Calu3 (cell line): ENCODE data around the gene SERINC5. TPM values are rescaled to one million over a fixed set of nuclear protein-coding genes. Genes with fewer than 3 reads are reported as not detected.

Experiments used
- BruUV-seq: library from RNA; stranded (reverse); fragments of 400-500 nt; replicated peaks from 2 replicates; lab custom pipeline; 2021; lab: Mats Ljungman, UMichigan
- CTCF ChIA-PET: fragments of 300-600 bp; sonication (Branson Sonifier 250); formaldehyde crosslinking; loops from one replicate; lab custom pipeline; 2022; ENCODE audit warnings: antibody characterized with exemption; lab: Charles Lee
- DNase-seq: peaks from one replicate; pipeline ENCODE4 v3.0.0; 2022
- H3K27ac Mint-ChIP-seq: one replicate; pipeline ENCODE4 v1.8.0; 2022; ENCODE audit warnings: mixed read lengths; ENCODE audit not compliant: unreplicated experiment
- H3K27me3 Mint-ChIP-seq: one replicate; pipeline ENCODE4 v1.8.0; 2022; ENCODE audit warnings: mixed read lengths; ENCODE audit not compliant: unreplicated experiment
- H3K36me3 Mint-ChIP-seq: one replicate; pipeline ENCODE4 v1.8.0; 2022; ENCODE audit warnings: mild to moderate bottlenecking, moderate library complexity, mixed read lengths; ENCODE audit not compliant: insufficient read depth, unreplicated experiment
- H3K4me1 Mint-ChIP-seq: one replicate; pipeline ENCODE4 v1.8.0; 2022; ENCODE audit warnings: mild to moderate bottlenecking, low read depth, mixed read lengths; ENCODE audit not compliant: unreplicated experiment
- H3K4me3 Mint-ChIP-seq: one replicate; pipeline ENCODE4 v1.8.0; 2022; ENCODE audit warnings: mild to moderate bottlenecking, low read depth, moderate library complexity, mixed read lengths; ENCODE audit not compliant: unreplicated experiment
- H3K9me3 Mint-ChIP-seq: one replicate; pipeline ENCODE4 v1.8.0; 2022; ENCODE audit warnings: low read depth, mixed read lengths; ENCODE audit not compliant: unreplicated experiment
- intact Hi-C: fragments of 100-400 bp; cut with micrococcal nuclease; formaldehyde crosslinking; loops from one replicate; pipeline ENCODE4 v1.10.0; 2022; ENCODE audit not compliant: unreplicated experiment
- total RNA-seq: library from RNA; stranded (reverse); gene quantifications from 2 replicates; pipeline ENCODE4 v1.2.3, GENCODE V29; 2022
- TF ChIP-seq, protein P1 (sequence below): fragments of 200-600 bp; IDR thresholded peaks from one replicate; pipeline ENCODE4 v1.8.0; 2022; ENCODE audit warnings: antibody characterized with exemption; ENCODE audit not compliant: unreplicated experiment

The SERINC5 gene
- total RNA-seq, 1 experiment from 2014 or later: 47.0 TPM

DNA sequence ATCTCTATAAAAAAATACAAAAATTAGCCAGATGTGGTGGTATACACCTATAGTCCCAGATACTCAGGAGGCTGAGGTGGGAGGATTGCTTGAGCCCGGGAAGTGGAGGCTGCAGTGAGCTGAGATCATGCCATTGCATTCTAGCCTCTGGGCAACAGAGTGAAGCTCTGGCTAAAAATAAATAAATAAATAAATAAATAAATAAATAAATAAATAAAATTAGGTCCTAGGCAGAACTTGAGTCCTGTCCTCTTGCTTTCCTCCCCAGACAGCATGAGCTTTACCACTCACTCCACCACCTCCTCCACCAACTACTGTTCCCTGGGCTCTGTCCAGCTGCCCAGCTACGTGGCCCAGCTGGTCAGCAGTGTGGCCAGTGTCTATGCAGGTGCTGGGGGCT, 32.3 kb upstream of the SERINC5 start:
- no TSS peak for BruUV-seq
- H3K36me3 Mint-ChIP-seq: no peaks in the 10 kb centered on the region
- no peaks in the 10 kb centered on the region for H3K27me3 Mint-ChIP-seq
- TF ChIP-seq, protein P1, sequence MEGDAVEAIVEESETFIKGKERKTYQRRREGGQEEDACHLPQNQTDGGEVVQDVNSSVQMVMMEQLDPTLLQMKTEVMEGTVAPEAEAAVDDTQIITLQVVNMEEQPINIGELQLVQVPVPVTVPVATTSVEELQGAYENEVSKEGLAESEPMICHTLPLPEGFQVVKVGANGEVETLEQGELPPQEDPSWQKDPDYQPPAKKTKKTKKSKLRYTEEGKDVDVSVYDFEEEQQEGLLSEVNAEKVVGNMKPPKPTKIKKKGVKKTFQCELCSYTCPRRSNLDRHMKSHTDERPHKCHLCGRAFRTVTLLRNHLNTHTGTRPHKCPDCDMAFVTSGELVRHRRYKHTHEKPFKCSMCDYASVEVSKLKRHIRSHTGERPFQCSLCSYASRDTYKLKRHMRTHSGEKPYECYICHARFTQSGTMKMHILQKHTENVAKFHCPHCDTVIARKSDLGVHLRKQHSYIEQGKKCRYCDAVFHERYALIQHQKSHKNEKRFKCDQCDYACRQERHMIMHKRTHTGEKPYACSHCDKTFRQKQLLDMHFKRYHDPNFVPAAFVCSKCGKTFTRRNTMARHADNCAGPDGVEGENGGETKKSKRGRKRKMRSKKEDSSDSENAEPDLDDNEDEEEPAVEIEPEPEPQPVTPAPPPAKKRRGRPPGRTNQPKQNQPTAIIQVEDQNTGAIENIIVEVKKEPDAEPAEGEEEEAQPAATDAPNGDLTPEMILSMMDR: no peak
- CTCF ChIA-PET: no interaction called here
- H3K27ac Mint-ChIP-seq: no peak overlapping the region
- no peak for DNase-seq
- no peaks in the 10 kb centered on the region for H3K9me3 Mint-ChIP-seq
- H3K4me1 Mint-ChIP-seq: no peaks in the 10 kb centered on the region
- no peak overlapping the region for H3K4me3 Mint-ChIP-seq
- intact Hi-C loops: no loop called here

DNA sequence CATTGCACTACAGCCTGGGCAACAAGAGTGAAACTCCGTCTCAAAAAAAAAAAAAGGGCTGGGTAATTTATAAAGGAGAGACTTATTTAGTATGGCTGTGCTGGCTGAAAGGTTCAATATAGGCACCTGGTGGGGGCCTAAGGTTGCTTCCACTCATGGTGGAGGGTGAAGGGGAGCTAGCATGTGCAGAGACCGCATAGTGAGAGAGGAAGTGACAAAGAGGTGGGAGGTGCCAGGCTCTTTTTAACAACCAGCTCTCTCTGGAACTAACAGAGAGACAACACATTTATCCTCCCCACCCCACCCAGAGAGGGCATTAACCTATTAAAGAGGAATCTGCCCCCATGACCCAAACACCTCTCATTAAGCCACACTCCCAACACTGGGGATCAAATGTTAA, 28.9 kb upstream of the SERINC5 start:
- BruUV-seq: no TSS peak
- Mint-ChIP-seq H3K36me3 (no peaks in the 10 kb centered on the region), H3K4me3 (no peak overlapping the region), H3K4me1 (no peaks in the 10 kb centered on the region), H3K27me3 (no peaks in the 10 kb centered on the region), H3K27ac (no peak overlapping the region), H3K9me3 (no peaks in the 10 kb centered on the region)
- intact Hi-C loops: no loop called here
- CTCF ChIA-PET: no interaction called here
- no peak for DNase-seq
- TF ChIP-seq, protein P1: no peak

DNA sequence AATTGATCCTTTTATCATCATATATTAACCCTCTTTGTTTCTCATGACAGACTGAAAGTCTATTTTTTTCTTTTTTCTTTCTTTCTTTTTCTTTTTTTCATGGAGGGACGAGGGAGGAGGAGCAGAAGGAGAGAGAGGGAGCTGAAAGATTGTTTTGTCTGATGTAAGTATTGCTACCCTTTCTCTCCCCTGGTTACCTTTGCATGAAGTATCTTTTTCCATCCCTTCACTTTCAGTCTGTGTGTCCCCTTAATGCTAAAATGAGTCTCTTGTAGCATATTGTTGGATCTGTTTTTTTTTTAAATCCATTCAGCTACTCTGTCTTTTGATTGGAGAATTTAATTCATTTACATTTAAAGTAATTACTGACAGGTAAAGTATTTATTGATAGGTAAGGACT, 27.5 kb upstream of the SERINC5 start:
- intact Hi-C loops: no loop called here
- Mint-ChIP-seq H3K27ac (no peak overlapping the region), H3K9me3 (no peaks in the 10 kb centered on the region), H3K4me3 (no peak overlapping the region), H3K27me3 (no peaks in the 10 kb centered on the region), H3K36me3 (no peaks in the 10 kb centered on the region), H3K4me1 (no peaks in the 10 kb centered on the region)
- TF ChIP-seq, protein P1: no peak
- no TSS peak for BruUV-seq
- CTCF ChIA-PET: no interaction called here
- no peak for DNase-seq

DNA sequence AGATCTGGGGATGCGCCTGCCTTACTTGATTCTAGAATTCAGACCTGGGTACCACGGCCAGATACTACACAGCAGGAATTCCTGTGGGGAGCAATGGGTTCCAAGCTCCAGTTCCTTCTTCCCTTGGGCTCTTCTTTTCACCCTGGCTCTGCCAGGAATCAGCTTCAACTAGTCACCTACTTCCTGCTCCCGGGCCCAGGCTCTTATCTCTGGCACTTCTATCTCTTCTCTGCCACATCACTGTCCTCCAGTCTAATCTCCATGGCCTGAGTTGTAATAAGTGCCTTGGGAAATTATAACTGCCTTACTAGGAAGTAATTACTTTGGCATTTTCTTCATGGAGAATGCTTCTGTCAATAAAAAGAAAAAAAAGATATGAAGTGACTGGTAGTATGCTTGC, 26.2 kb upstream of the SERINC5 start:
- no peak for DNase-seq
- intact Hi-C loops: no loop called here
- BruUV-seq: no TSS peak
- H3K4me3 Mint-ChIP-seq: no peak overlapping the region
- no peaks in the 10 kb centered on the region for H3K36me3 Mint-ChIP-seq
- no peaks in the 10 kb centered on the region for H3K4me1 Mint-ChIP-seq
- CTCF ChIA-PET: no interaction called here
- TF ChIP-seq, protein P1: no peak
- H3K27me3 Mint-ChIP-seq: no peaks in the 10 kb centered on the region
- H3K27ac Mint-ChIP-seq: no peak overlapping the region
- H3K9me3 Mint-ChIP-seq: no peaks in the 10 kb centered on the region
